Measurements from ENCODE around the gene BMPR1A. TPM values are rescaled to one million over a fixed set of nuclear protein-coding genes. Genes with fewer than 3 reads are reported as not detected.

The BMPR1A gene
- total RNA-seq, 1 experiment from 2014 or later, result 63.2 TPM

DNA sequence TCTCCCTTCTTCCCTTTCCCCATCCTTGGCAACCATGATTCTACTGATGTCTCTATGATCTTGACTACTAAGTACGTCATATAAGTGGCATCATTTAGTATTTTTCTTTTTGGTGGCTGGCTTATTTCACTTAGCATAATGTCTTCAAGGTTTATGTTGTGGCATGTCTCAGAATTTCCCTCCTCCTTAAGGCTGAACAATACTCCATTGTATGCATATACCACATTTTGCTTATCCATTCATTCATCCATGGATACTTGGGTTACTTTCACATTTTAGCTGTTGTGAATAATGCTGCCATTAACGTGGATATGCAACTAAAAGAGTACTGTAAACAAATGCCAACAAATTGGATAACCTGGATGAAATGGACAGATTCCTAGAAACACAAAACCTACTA is 60.8 kb downstream of the BMPR1A start:
- CTCF ChIA-PET, result no interaction called here
- no peaks in the 10 kb centered on the region for H3K27me3 Mint-ChIP-seq (ENCODE audit: insufficient read depth, unreplicated experiment)

GRCh38 chr10:86819567-86819966 is 63.1 kb downstream of the BMPR1A start:
- intact Hi-C loops (cut with micrococcal nuclease; ENCODE audit: unreplicated experiment), result no loop called here

More for the DNA sequence above, 60.8 kb downstream of the BMPR1A start:
- H3K27me3 ChIP-seq (replicated peaks; ENCODE audit: control insufficient read depth, insufficient read depth, low read length), result no peaks in the 10 kb centered on the region
- H3K36me3 ChIP-seq (ENCODE audit: control insufficient read depth, insufficient read depth, low read length), result no peaks in the 10 kb centered on the region
- intact Hi-C loops (cut with micrococcal nuclease; ENCODE audit: unreplicated experiment), result no loop called here
- Mint-ChIP-seq H3K4me3 (ENCODE audit: unreplicated experiment) (no peak overlapping the region), H3K36me3 (ENCODE audit: insufficient read depth, unreplicated experiment) (peaks cover 6% of the 10 kb centered on the region), H3K9me3 (ENCODE audit: unreplicated experiment) (no peaks in the 10 kb centered on the region), H3K4me1 (ENCODE audit: low read depth, unreplicated experiment) (no peaks in the 10 kb centered on the region), H3K27ac (ENCODE audit: unreplicated experiment) (no peak overlapping the region)
- TF ChIP-seq CTCF (IDR thresholded peaks at IDR 0.05; ENCODE audit: insufficient read depth in 1 of 2, low read depth in 1 of 2, low read length in 1 of 2, severe bottlenecking in 1 of 2, unreplicated experiment in 1 of 2), result no peak
- H3K4me1 ChIP-seq, result no peaks in the 10 kb centered on the region
- no TSS peak for BruUV-seq (replicated peaks)
- no peaks in the 10 kb centered on the region for H3K9me3 ChIP-seq
- POLR2A ChIA-PET, result no interaction called here
- no peak for DNase-seq
- H3K4me3 ChIP-seq (ENCODE audit: low read depth, low read length), result no peak overlapping the region

GRCh38 chr10:86820509-86820908 is 64.1 kb downstream of the BMPR1A start:
- H3K36me3 ChIP-seq (ENCODE audit: control insufficient read depth, insufficient read depth, low read length), result no peaks in the 10 kb centered on the region
- H3K4me3 ChIP-seq (ENCODE audit: low read depth, low read length), result no peak overlapping the region
- BruUV-seq (replicated peaks), result no TSS peak
- no peaks in the 10 kb centered on the region for H3K27me3 Mint-ChIP-seq (ENCODE audit: insufficient read depth, unreplicated experiment)
- no peaks in the 10 kb centered on the region for H3K4me1 Mint-ChIP-seq (ENCODE audit: low read depth, unreplicated experiment)
- H3K36me3 Mint-ChIP-seq (ENCODE audit: insufficient read depth, unreplicated experiment), result peaks cover 6% of the 10 kb centered on the region
- intact Hi-C loops (cut with micrococcal nuclease; ENCODE audit: unreplicated experiment), result no loop called here
- CTCF ChIA-PET, result no interaction called here
- no peaks in the 10 kb centered on the region for H3K9me3 ChIP-seq
- POLR2A ChIA-PET, result interaction anchor here (0.7 kb wide), 1 partner anchor 293 kb away, joined by 3 read pairs; no protein-coding TSS in a partner anchor
- no peaks in the 10 kb centered on the region for H3K4me1 ChIP-seq
- no peak for DNase-seq
- H3K9me3 Mint-ChIP-seq (ENCODE audit: unreplicated experiment), result no peaks in the 10 kb centered on the region
- TF ChIP-seq CTCF (IDR thresholded peaks at IDR 0.05; ENCODE audit: insufficient read depth in 1 of 2, low read depth in 1 of 2, low read length in 1 of 2, severe bottlenecking in 1 of 2, unreplicated experiment in 1 of 2), result no peak
- no peak overlapping the region for H3K4me3 Mint-ChIP-seq (ENCODE audit: unreplicated experiment)
- H3K27ac Mint-ChIP-seq (ENCODE audit: unreplicated experiment), result no peak overlapping the region
- H3K27me3 ChIP-seq (replicated peaks; ENCODE audit: control insufficient read depth, insufficient read depth, low read length), result no peaks in the 10 kb centered on the region

More at GRCh38 chr10:86819567-86819966, 63.1 kb downstream of the BMPR1A start:
- Mint-ChIP-seq H3K27me3 (ENCODE audit: insufficient read depth, unreplicated experiment) (no peaks in the 10 kb centered on the region), H3K4me1 (ENCODE audit: low read depth, unreplicated experiment) (no peaks in the 10 kb centered on the region), H3K36me3 (ENCODE audit: insufficient read depth, unreplicated experiment) (peaks cover 6% of the 10 kb centered on the region), H3K27ac (ENCODE audit: unreplicated experiment) (no peak overlapping the region), H3K4me3 (ENCODE audit: unreplicated experiment) (no peak overlapping the region), H3K9me3 (ENCODE audit: unreplicated experiment) (no peaks in the 10 kb centered on the region)
- Histone ChIP-seq H3K9me3 (no peaks in the 10 kb centered on the region), H3K4me1 (no peaks in the 10 kb centered on the region), H3K4me3 (ENCODE audit: low read depth, low read length) (no peak overlapping the region), H3K27me3 (replicated peaks; ENCODE audit: control insufficient read depth, insufficient read depth, low read length) (no peaks in the 10 kb centered on the region), H3K36me3 (ENCODE audit: control insufficient read depth, insufficient read depth, low read length) (no peaks in the 10 kb centered on the region)
- no peak for TF ChIP-seq CTCF (IDR thresholded peaks at IDR 0.05; ENCODE audit: insufficient read depth in 1 of 2, low read depth in 1 of 2, low read length in 1 of 2, severe bottlenecking in 1 of 2, unreplicated experiment in 1 of 2)
- no peak for DNase-seq
- CTCF ChIA-PET, result no interaction called here
- POLR2A ChIA-PET, result no interaction called here
- no TSS peak for BruUV-seq (replicated peaks)

Measured in Caco-2 (cell line).